Measurements from ENCODE around the gene CEP72.

GRCh38 chr5:597871-598563 is 14.1 kb upstream of the CEP72 start:
- TF ChIP-seq CTCF (IDR thresholded peaks at IDR 0.05; ENCODE audit: low read depth, low read length) (no peak), EZH2phosphoT487 (IDR thresholded peaks at IDR 0.05; ENCODE audit: low read depth) (no peak)

All from OCI-LY3 (cell line).